Activated CD8-positive, alpha-beta memory T cell treated with anti-CD3 and anti-CD28 coated beads for 48 hours (primary cell): ENCODE results near the gene TMEM101.
"Not testable (repeated sequence)": the region's sequence is repeated elsewhere in the genome, so short reads cannot be mapped to it uniquely, and the experiment has no call there.

Experiments
- DNase-seq, 3 experiments: peaks; one replicate each; pipeline ENCODE4 v3.0.0-alpha.2; 2020; ENCODE audit warnings: low read depth in 2 of 3, low spot score in 2 of 3

The TMEM101 gene

GRCh38 chr17:44024271-44024663 lies 9.5 kb upstream of the TMEM101 start:
- DNase-seq, result no peak

- no peak for DNase-seq
Observed at GRCh38 chr17:44023545-44024270, 8.9 kb upstream of the TMEM101 start.

- no peak for DNase-seq
Observed at GRCh38 chr17:44022246-44022645, 7.5 kb upstream of the TMEM101 start.

- not testable (repeated sequence) for DNase-seq
Observed at GRCh38 chr17:44021227-44021626, 6.5 kb upstream of the TMEM101 start.

GRCh38 chr17:44014133-44014436 lies 678 bp downstream of the TMEM101 start:
- no peak for DNase-seq

- no peak for DNase-seq
Observed at GRCh38 chr17:44012874-44013273, 1.9 kb downstream of the TMEM101 start.

- no peak for DNase-seq
Observed at GRCh38 chr17:44012391-44012790, 2.4 kb downstream of the TMEM101 start.

- no peak for DNase-seq
Observed at GRCh38 chr17:44011876-44012275, 2.9 kb downstream of the TMEM101 start.

- DNase-seq, result no peak
Observed at GRCh38 chr17:44010966-44011647, 3.7 kb downstream of the TMEM101 start.

GRCh38 chr17:44008205-44008909 lies 6.4 kb downstream of the TMEM101 start:
- DNase-seq, result no peak

GRCh38 chr17:44007346-44008204 lies 7.2 kb downstream of the TMEM101 start:
- no peak for DNase-seq

- peak; percentile 90 to 98 (median 94) for DNase-seq
Observed at GRCh38 chr17:44006598-44007345, 8.0 kb downstream of the TMEM101 start.

- DNase-seq, result no peak
Observed at GRCh38 chr17:44006272-44006597, 8.5 kb downstream of the TMEM101 start.

GRCh38 chr17:44005527-44006271 lies 9.1 kb downstream of the TMEM101 start:
- DNase-seq, result no peak

GRCh38 chr17:44004761-44005526 lies 9.8 kb downstream of the TMEM101 start:
- DNase-seq, result no peak

GRCh38 chr17:44004077-44004760 lies 10.5 kb downstream of the TMEM101 start, which contains the start of gene NAGS:
NAGS (plus strand) TSS chr17:44004622; CDS start chr17:44004664, 42 bp downstream.
- DNase-seq, result no peak

GRCh38 chr17:44002141-44002848 lies 12.5 kb downstream of the TMEM101 start:
- DNase-seq, result no peak

- no peak for DNase-seq
Observed at GRCh38 chr17:44001461-44001920, 13.3 kb downstream of the TMEM101 start.
